C4-2B (cell line): ENCODE data around the gene ZNF429.

Experiments used
- ZFX ChIP-seq: fragments of 450-650 bp; IDR thresholded peaks from 2 replicates; pipeline ENCODE4 v1.6.1; 2017
- TF ChIP-seq, protein P1 (sequence below): fragments of 450-650 bp; conservative IDR thresholded peaks from 2 replicates; pipeline ENCODE4 v1.5.1; 2017; ENCODE audit warnings: mild to moderate bottlenecking

DNA sequence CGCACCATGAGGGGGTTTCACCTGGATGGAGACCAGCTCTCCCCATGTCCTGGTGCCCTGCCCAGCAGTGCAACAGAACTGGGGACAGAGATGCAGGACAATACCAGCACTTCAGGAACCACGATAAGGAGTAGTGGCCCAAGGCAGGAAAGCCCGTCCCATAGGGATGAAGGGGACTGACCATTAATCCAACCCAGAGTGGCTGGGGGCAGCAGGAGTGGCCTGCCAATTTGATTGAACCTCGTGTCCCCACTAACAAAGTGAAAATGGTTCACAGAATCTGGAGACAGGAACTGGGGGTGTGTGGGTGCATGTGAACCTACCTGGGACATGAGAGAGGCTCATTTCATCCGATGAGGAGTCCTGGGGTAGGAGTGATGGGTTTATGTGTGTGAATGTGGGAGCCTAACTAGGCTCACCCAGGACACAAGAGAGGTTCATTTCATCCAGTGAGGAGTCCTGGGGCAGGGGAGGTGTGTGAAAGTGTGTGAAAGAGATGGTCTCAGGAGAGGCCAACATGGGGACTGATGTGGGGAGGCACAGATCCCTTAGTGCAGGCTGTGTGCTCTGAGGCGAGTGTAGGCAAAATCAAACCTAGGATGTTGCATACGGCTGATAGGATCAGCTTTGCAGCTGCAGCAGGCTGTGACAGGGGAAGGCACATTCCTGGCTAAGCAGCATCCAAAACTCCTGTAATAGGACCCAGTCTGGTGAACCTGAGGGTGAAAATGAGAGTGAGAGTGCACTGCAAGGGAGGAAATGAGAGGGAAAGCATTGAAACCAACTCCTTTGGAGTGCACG lies 98.2 kb downstream of the ZNF429 start:
- TF ChIP-seq, protein P1, sequence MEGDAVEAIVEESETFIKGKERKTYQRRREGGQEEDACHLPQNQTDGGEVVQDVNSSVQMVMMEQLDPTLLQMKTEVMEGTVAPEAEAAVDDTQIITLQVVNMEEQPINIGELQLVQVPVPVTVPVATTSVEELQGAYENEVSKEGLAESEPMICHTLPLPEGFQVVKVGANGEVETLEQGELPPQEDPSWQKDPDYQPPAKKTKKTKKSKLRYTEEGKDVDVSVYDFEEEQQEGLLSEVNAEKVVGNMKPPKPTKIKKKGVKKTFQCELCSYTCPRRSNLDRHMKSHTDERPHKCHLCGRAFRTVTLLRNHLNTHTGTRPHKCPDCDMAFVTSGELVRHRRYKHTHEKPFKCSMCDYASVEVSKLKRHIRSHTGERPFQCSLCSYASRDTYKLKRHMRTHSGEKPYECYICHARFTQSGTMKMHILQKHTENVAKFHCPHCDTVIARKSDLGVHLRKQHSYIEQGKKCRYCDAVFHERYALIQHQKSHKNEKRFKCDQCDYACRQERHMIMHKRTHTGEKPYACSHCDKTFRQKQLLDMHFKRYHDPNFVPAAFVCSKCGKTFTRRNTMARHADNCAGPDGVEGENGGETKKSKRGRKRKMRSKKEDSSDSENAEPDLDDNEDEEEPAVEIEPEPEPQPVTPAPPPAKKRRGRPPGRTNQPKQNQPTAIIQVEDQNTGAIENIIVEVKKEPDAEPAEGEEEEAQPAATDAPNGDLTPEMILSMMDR = no peak
- TF ChIP-seq ZFX = no peak
